ENCODE results near the gene OR10G4.
"Not testable (repeated sequence)": the region's sequence is repeated elsewhere in the genome, so short reads cannot be mapped to it uniquely, and the experiment has no call there.

The OR10G4 gene, protein sequence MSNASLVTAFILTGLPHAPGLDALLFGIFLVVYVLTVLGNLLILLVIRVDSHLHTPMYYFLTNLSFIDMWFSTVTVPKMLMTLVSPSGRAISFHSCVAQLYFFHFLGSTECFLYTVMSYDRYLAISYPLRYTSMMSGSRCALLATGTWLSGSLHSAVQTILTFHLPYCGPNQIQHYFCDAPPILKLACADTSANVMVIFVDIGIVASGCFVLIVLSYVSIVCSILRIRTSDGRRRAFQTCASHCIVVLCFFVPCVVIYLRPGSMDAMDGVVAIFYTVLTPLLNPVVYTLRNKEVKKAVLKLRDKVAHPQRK

DNA sequence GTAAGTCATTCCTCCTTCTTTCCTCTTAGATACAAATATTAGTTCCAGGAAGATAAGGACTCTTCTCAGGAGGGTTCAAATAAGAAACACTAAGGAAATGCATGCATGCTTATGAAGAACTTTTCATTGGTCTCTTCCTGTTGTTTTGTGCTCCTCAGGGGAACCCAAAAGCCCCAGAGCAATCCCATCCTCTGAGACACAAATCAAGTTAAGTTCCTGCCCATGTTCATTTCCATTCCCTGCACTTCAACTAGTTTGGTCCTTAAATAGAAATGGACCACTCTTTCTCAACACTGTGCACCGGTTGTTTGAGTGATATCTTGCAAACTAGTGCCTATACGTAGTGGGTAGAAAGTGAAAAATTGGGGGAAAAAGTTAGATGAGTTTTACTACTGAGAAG lies at the start of gene OR10G4:
OR10G4 (plus strand) TSS at position 301 of the 400 bp plus-strand sequence. CDS start 2,578 bp downstream, outside the sequence.
- DNase-seq = no peak

DNA sequence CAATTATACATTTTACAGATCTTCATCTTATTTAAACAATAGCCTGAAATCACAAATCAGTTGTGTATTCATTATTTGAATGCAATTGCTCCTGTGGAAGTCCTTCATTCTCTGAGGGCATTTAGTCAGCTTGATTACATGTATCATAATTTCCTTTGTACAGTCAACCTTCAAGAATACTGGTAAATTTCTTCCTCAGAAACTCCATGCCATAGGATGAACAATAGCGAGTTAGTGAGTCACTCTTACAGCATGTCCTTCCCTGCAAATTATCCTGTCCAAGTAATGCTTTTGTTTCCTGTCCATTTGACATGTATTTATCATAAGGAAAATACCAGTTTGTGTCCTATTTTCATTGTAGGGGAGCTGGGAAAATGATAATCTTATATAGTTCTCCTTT lies 39.0 kb upstream of the OR10G4 start:
- DNase-seq = no peak

DNA sequence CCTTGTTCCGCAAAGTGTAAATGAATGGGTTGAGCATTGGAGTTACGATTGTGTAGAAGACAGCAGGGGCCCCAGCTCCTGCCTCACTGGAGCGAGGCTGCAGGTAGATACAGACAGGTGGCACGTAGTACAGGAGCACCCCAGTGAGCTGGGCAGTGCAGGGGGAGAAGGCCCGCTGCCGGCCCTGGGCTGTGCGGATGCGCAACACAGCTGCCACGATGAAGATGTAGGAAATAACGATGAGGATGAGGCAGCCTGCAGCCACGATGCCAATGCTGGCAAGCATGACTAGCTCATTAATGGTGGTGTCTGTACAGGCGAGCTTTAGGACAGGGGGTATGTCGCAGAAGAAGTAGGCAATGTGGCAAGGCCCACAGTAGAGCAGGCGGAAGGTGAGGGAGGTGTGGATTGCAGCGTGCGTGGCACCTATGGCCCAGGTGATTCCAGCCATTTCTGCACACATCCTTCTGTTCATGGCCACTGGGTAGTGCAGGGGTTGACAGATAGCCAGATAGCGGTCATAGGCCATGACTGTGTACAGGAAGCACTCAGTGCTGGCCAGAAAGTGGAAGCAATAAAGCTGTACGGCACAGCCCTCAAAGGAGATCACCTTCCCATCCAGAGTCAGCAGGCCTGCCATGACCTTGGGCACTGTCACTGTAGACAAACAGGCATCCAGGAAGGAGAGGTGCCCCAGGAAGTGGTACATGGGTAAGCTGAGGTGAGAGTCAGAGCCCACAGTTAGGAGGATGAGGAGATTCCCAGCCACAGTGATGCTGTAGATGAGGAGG lies 35.8 kb upstream of the OR10G4 start:
- DNase-seq = no peak

DNA sequence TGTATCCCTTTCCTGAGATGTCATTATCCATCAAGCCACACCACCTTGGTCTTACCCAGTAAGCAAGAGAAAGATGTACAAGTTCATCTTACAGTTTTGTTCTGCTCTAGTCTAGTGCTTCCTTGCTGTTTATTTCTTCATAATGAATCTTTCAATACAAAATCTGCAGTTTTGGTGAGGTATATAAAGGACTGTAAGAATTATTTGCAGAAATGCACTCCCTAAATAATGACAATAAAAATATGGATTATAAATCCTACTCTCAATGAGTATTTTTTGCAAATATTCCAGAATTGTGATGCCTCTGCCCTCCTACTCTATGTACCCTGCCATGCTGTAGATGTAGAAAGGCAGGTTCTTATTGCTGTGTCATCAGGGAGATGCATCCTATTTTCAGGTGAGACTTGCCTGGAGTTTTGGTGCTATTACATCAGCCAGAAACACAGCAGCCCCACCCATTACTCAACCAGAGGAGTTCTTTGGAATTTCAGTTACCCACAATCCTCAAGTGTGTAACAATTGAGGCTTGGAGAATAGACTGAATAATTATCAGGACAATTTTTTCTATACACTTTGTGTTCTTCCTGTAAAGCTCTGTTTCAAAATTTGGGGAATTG lies 35.0 kb upstream of the OR10G4 start, which contains the start of gene OR10S1:
OR10S1 (minus strand) TSS at position 51 of the 617 bp plus-strand sequence. CDS start 117 bp downstream, outside the sequence.
- no peak for DNase-seq

DNA sequence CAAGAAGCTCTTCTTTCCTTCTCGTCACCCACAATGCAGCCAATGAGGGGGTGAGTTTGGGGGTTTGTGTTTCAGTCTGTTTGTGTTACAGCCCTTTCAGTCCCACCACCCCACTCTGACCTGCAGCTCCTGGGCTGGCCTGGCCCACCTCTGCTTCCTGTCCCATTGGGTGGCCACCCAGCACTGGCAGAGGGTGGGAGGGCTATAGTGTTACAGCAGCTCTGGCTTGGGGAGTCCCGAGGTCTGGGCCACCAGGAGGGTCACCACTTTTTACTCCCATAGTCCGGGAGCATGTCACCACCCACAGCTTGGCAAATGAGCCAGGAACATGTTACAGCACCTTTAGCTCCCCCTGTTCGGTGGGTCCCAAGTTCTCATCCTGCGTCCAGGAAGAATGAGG lies 33.5 kb upstream of the OR10G4 start:
- no peak for DNase-seq

DNA sequence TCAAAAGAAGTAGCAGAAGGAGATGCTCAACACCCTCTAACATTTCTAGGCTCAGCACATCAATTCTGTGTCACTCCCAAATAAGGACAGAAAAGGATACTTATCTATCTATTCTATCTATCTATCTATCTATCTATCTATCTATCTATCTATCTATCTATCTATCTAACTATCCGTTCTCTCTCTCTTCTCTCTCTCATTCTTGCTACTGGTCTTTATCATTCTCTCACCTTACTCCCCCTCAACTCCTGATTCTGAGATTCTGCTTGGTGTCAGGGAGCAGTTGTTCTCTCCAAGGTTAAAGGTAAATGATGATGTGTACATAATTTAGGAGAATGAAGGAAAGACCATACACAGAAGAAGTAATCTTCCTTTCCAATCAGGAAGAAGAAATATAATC lies 17.7 kb upstream of the OR10G4 start, which contains the start of gene OR10G6:
OR10G6 (minus strand) TSS at position 43 of the 400 bp plus-strand sequence; CDS start at position 43, 0 bp downstream.
- no peak for DNase-seq

DNA sequence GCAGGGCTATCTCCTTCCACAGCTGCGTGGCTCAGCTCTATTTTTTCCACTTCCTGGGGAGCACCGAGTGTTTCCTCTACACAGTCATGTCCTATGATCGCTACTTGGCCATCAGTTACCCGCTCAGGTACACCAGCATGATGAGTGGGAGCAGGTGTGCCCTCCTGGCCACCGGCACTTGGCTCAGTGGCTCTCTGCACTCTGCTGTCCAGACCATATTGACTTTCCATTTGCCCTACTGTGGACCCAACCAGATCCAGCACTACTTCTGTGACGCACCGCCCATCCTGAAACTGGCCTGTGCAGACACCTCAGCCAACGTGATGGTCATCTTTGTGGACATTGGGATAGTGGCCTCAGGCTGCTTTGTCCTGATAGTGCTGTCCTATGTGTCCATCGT lies 3.0 kb downstream of the OR10G4 start:
- not testable (repeated sequence) for DNase-seq

DNA sequence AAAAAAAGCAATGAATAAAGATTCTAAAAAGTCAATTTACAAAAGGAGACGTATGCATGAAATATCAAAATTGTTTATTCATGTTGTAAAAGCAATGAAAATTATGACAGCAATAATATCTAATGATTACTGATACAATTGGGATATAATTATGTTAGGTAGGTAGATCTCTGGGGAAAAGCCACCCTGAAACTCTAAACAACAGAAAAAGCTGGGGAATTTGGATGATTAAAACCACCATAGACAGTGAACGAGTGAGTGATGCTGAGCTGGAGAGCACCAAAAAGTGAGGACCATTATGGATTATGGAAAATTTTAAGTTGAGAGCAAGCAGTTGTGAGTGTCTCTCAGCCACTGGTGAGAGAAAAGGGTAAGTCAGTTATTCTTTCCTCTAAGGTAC lies 13.7 kb downstream of the OR10G4 start, which contains the start of gene OR10G8:
OR10G8 (plus strand) TSS at position 301 of the 400 bp plus-strand sequence. CDS start 2,825 bp downstream, outside the sequence.
- DNase-seq = no peak

DNA sequence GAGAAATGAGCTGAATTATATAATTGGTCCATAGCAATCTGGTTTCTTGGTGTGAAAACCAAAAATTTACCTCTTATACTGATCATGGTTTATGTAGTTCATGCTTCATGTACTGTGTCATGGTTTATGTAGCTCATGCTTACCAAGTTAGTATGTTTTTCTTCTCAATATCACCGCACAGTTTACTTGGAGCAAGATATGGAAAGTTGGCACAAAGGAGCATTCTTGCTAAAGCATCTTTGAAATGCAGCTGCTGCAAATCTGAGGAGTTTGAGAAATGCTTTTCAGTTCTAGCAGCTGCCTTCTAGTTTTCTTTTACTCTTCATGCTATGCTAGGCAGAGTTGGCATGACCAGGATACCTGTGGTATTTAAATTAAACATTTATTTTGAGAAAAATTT lies 23.9 kb downstream of the OR10G4 start:
- DNase-seq = no peak

DNA sequence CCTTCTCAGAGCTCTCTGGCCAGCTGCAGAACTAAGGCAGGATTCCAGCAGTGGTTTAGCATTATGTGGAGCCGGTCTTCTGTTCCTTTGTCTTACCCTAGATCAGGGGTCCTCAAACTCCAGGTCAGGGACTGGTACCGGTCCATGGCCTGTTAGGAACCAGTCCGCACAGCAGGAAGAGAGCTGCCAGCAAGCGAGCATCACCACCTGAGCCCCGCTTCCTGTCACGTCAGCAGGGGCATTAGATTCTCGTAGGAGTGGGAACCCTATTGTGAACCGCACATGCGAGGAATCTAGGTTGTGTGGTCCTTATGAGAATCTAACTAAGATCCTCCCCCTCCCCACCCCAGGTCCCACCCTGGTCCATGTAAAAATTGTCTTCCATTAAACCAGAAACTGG lies 26.8 kb downstream of the OR10G4 start:
- DNase-seq = no peak

DNA sequence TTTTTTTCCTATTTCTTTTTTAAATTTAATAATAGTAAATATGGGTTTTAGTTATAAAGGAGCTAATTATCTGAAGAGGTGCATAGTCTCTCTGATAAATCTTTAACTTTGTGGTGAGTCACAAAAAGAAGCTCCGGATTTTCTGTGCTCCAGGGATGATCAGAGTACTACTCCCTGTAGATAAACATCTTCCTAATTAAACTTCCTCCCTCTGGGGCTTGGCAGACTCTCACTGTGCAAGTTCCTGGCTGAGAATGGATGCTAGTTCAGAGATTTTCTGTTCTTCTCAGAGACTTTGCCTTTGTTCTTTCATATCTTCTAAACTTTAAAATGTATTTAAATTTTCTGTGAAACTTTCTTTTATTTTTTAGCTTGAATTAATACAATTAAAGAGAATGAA lies 28.5 kb downstream of the OR10G4 start, which contains the start of gene OR10G7:
OR10G7 (minus strand) TSS at position 72 of the 400 bp plus-strand sequence. CDS start 2,324 bp downstream, outside the sequence.
- DNase-seq = no peak

DNA sequence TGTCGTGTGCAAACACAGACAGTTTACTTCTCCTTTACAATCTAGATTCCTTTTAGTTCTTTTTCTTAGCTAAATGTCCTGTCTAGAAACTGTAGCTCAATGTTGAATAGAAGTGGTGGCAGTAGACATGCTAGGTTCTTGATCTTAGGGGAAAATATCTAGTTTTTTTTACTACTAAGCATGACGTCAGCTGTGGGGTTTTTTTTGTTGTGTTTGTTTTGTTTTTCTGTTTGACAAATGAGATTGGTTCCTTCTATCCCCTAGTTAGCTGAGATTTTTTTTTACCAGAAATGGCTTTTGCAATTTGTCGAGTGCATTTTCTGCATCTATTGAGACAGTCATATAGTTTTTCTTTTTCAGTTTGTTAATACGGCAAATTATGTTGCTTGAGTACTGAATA lies 30.6 kb downstream of the OR10G4 start:
- no peak for DNase-seq

DNA sequence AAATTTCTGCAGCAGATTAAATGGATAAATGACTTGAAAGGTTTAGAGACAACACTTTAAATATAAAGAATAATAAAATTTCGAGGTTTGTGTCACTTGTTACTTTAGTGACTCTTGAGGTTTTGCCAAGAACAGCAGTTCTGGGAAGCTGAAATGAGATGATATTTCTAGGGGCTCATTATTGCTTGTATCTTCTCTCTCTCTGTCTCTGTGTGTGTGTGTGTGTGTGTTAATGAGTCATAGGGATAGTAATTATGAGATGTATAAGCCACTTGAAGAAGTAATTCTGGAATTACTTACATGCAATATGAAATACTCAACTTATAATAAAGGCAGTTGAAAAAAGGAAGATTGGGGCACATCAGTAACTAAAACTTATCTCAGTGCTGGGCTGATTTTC lies 38.0 kb downstream of the OR10G4 start:
- DNase-seq = no peak

DNA sequence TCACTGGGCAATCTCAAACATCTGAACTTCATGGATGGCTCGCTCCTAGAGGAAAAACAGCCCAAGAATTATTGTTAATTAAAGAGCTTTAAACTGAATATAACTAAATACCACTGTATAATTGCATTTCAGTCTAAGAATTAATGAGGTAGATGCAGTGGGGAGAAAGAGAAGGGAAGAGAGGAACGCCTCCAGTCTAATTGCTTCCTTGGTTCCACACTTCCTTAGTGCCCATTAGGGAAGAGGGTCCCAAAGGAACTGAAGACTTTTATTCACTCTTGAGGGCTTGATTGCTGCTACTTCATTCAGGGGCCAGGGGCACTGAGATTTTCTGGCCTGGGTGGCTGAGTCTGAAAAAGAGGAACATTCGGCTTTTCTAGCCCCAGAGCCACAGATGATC lies 40.2 kb downstream of the OR10G4 start:
- DNase-seq = no peak

Measured in activated CD4-positive, alpha-beta T cell treated with anti-CD3 and anti-CD28 coated beads, Interleukin-2, amount 50 U/mL, for 4 hours (primary cell).